Testis (tissue), 2 donors: ENCODE measurements around the gene KRTAP10-8.

ENCODE experiments used
- CTCF ChIP-seq, 3 experiments: fragments of 450-650 bp in 2 of 3; fragments of 200-600 bp in 1 of 3; sonication (generic) in 1 of 3; IDR thresholded peaks; one replicate each; pipeline ENCODE4 v1.5.1; 2016 to 2019; ENCODE audit warnings: antibody characterized with exemption in 3 of 3, mild to moderate bottlenecking in 2 of 3, moderate library complexity in 1 of 3
- POLR2A ChIP-seq: fragments of 450-650 bp; IDR thresholded peaks from one replicate; pipeline ENCODE4 v1.6.1; 2017; ENCODE audit warnings: antibody characterized with exemption, mild to moderate bottlenecking, moderate library complexity

DNA sequence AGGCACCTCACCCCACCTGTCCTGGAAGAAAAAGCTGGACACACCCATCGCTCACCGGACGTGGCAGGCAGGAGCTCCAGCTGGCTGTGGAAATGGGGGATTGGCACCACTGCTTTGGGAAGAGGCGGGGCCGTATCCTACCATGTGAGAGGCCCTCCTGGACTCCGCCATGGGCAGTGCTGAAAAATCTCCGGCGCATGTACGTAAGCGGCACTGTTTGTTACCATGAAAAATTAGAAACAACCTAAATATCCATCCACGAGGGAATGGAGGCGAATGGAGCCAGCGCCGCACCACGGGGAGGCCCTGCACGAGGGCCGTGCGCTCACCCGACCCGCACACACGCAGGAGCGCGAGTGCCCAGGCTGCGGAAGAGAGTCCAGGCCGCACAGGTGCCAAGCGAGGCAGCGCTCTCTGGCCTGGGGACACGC lies 3.1 kb downstream of the KRTAP10-8 start:
- TF ChIP-seq CTCF (IDR thresholded peaks at IDR 0.05), result no peak
- TF ChIP-seq POLR2A, result no peak
